Central memory CD8-positive, alpha-beta T cell (primary cell): ENCODE results near the gene IGFALS.

Experiments
- ATAC-seq: fragments of 150-1000 bp; cut with Tn5 transposase; replicated peaks from 2 replicates; pipeline ENCODE4 v1.10.0; 2022; ENCODE audit warnings: mild to moderate bottlenecking, moderate FRiP score, moderate number of reproducible peaks; ENCODE audit not compliant: poor library complexity, severe bottlenecking; ENCODE audit errors: extremely low read depth
- DNase-seq, 2 donors: peaks; one replicate each; pipeline ENCODE4 v3.0.0; 2021; ENCODE audit warnings: low spot score in 2 of 2
- H3K27ac Mint-ChIP-seq: one replicate; pipeline ENCODE4 v1.8.0; 2022; ENCODE audit warnings: low read depth, mild to moderate bottlenecking, moderate library complexity, mixed read lengths
- H3K27me3 Mint-ChIP-seq: one replicate; pipeline ENCODE4 v1.8.0; 2022; ENCODE audit warnings: mixed read lengths
- H3K36me3 Mint-ChIP-seq: one replicate; pipeline ENCODE4 v1.8.0; 2022; ENCODE audit warnings: mild to moderate bottlenecking, moderate library complexity, mixed read lengths; ENCODE audit not compliant: insufficient read depth
- H3K4me1 Mint-ChIP-seq: one replicate; pipeline ENCODE4 v1.8.0; 2022; ENCODE audit warnings: mixed read lengths
- H3K4me3 Mint-ChIP-seq: one replicate; pipeline ENCODE4 v1.8.0; 2022; ENCODE audit warnings: mild to moderate bottlenecking, moderate library complexity, mixed read lengths
- H3K9me3 Mint-ChIP-seq: one replicate; pipeline ENCODE4 v1.8.0; 2022; ENCODE audit warnings: mixed read lengths

Gene IGFALS

DNA sequence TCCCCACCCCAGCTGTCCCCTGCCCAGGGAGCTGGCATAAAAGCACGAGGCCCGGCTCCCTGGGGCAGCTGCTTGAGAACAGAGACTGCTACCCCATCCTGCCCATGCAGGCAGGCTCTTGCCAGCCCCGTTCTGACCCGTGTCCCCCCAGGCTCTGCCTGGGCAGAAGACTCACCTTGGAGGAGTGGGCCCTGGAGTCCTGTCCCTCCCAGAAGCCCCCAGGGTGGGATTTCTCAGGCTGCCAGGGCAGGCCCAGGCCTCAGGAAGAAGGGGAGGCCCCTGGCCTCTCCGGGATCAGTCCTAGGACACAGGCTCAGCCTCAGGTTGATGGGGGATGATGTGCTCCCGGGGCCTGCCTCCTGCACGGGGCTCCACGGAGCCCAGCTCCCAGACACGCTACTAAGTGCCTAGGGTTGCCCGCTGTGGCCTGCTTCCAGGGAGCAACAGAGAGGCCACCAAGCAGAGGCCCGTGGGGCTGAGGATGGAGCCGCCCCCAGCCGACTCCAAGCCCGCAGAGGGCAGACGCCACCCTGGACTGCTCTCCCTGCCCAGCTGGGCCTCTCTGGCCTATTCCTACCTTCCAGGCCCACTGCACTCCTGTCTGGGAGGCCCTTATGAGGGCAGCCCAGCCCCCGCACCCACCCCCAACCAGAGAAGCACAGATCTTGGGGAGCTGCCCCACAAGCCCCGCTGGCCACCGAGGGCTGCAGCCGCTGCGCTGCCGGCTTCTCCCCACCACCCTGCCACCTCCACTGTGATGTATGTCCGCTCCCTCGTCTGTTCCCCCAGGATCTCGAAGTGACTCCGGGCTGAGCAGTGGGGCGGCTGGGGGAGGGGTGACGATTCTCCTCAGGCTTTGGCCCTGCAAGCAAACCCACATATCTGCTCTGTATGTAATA lies 23.9 kb downstream of the IGFALS start:
- DNase-seq: no peak
- peak overlapping the region; percentile 78 for H3K27ac Mint-ChIP-seq
- no peaks in the 10 kb centered on the region for H3K9me3 Mint-ChIP-seq
- H3K36me3 Mint-ChIP-seq: peaks cover 27% of the 10 kb centered on the region
- ATAC-seq: no peak
- no peaks in the 10 kb centered on the region for H3K27me3 Mint-ChIP-seq
- H3K4me3 Mint-ChIP-seq: peak overlapping the region; percentile 99
- H3K4me1 Mint-ChIP-seq: peaks cover 14% of the 10 kb centered on the region

DNA sequence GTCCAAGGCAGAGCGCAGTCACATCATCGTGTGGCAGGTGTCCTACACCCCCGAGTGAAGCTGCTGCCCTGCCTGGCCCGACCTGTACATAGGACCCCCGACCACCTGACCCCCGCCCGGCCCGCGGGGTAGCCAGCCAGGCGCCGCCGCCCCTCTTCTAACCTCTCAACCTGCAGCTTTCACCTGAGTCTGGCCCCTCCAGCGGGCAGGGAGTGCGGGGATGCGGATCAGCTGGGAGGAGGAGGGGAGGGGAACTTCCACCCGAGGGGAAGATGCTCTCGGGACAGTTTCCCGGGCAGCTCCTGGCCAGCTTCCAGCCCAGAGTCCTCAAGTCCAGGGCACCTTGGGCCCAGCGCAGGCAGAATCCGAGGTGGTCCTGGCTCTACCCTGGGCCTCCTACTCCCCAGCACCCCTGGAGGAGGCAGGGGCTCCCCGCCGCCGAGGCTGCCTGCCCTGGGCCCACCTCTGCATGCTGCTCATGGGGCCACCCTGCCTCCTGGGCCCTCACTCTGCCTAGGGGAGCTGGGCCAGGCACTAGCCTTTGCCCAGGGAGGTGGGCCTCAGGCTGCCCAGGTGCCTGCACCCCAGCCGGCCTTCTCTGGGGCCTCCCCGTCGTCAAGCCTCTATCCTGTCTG lies 24.6 kb downstream of the IGFALS start:
- Mint-ChIP-seq H3K27ac (peak overlapping the region; percentile 46), H3K36me3 (peaks cover 30% of the 10 kb centered on the region), H3K27me3 (no peaks in the 10 kb centered on the region), H3K4me3 (no peak overlapping the region), H3K4me1 (peaks cover 14% of the 10 kb centered on the region), H3K9me3 (no peaks in the 10 kb centered on the region)
- DNase-seq: no peak
- no peak for ATAC-seq

DNA sequence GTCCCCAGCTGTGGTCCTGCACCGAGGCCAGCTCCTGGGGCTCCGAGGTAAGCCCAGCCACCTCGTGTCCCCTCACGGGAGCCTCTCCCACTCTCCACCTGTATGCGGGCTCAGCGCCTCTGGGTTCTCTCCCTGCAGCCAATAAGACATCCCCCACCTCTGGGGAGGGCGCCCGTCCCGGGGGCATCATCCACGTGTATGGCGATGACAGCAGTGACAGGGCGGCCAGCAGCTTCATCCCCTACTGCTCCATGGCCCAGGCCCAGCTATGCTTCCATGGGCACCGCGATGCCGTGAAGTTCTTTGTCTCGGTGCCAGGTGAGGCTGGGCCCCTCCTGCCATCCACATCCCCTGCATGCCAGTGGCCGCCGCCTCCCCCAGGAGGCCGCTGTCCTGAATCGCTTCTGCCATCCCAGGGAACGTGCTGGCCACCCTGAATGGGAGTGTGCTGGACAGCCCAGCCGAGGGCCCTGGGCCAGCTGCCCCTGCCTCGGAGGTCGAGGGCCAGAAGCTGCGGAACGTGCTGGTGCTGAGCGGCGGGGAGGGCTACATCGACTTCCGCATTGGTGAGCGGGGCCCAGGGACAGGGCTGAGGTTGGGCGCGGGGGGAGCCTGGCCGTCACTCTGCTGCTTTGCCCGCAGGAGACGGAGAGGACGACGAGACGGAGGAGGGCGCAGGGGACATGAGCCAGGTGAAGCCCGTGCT lies 25.3 kb downstream of the IGFALS start:
- DNase-seq (no peak), ATAC-seq (no peak)
- Mint-ChIP-seq H3K4me3 (no peak overlapping the region), H3K36me3 (peaks cover 28% of the 10 kb centered on the region), H3K27ac (peak overlapping the region; percentile 46), H3K9me3 (no peaks in the 10 kb centered on the region), H3K4me1 (peaks cover 14% of the 10 kb centered on the region), H3K27me3 (no peaks in the 10 kb centered on the region)

DNA sequence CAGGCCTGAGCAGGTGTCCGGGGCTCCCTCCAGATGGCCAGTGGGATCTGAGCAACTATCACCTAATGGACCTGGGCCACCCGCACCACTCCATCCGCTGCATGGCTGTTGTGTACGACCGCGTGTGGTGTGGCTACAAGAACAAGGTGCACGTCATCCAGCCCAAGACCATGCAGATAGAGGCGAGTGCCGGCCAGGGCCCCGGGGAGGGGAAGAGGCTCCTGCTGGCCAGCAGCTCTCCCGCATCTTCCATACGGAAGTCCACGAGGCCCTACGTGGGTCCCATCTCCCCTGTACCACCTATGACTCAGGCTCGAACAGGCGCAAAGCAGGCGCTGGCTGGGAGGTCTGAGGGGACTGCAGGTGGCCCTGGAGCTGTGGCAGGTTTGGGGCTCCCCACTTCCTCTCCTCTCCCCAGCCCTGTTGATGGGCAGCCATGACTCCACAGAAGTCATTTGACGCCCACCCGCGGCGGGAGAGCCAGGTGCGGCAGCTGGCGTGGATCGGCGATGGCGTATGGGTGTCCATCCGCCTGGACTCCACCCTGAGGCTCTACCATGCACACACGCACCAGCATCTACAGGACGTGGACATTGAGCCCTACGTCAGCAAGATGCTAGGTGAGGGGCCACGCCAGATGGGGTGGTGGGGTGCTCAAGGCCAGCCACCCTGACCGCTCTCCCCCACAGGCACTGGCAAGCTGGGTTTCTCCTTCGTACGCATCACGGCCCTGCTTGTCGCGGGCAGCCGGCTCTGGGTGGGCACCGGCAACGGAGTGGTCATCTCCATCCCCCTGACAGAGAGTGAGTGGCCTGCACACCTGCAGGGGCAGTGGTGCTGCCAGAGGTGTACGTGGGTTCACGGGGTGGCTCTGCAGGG lies 26.1 kb downstream of the IGFALS start:
- peaks cover 13% of the 10 kb centered on the region for H3K4me1 Mint-ChIP-seq
- H3K9me3 Mint-ChIP-seq: no peaks in the 10 kb centered on the region
- DNase-seq (no peak), ATAC-seq (no peak)
- no peaks in the 10 kb centered on the region for H3K27me3 Mint-ChIP-seq
- H3K36me3 Mint-ChIP-seq: peaks cover 24% of the 10 kb centered on the region
- H3K27ac Mint-ChIP-seq: no peak overlapping the region
- H3K4me3 Mint-ChIP-seq: no peak overlapping the region

DNA sequence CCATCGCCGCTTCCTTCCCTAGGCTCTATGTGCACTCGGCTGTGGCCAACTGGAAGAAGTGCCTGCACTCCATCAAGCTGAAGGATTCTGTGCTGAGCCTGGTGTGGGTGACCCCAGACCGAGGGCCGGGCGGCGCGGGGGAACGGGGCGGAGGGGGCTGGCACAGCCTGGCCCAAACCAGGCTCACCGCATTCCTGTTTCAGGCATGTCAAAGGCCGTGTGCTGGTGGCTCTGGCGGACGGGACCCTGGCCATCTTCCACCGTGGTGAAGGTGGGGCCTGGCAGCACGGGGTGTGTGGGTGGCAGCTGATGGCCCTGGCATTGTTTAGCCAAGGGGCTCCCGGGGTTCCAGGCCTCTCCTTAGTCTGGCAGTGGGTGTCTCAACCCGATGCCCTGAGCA lies 26.8 kb downstream of the IGFALS start:
- Mint-ChIP-seq H3K36me3 (peaks cover 22% of the 10 kb centered on the region), H3K27ac (no peak overlapping the region), H3K4me3 (no peak overlapping the region), H3K9me3 (no peaks in the 10 kb centered on the region), H3K27me3 (no peaks in the 10 kb centered on the region), H3K4me1 (peaks cover 7% of the 10 kb centered on the region)
- DNase-seq (no peak), ATAC-seq (no peak)

DNA sequence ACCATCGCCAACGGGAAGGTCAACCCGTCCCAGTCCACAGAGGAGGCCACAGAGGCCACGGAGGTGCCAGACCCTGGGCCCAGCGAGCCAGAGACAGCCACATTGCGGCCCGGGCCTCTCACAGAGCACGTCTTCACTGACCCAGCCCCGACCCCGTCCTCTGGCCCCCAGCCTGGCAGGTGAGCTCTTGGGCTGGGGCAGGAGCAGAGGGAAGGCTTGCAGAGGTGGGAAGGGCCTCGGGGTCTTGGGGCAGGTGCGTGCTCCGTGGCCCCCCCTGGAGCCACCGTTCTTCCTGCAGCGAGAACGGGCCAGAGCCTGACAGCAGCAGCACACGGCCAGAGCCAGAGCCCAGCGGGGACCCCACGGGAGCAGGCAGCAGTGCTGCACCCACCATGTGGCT lies 27.3 kb downstream of the IGFALS start:
- Mint-ChIP-seq H3K4me3 (no peak overlapping the region), H3K27me3 (no peaks in the 10 kb centered on the region), H3K4me1 (peaks cover 6% of the 10 kb centered on the region), H3K36me3 (peaks cover 22% of the 10 kb centered on the region), H3K9me3 (no peaks in the 10 kb centered on the region), H3K27ac (no peak overlapping the region)
- no peak for DNase-seq
- no peak for ATAC-seq

DNA sequence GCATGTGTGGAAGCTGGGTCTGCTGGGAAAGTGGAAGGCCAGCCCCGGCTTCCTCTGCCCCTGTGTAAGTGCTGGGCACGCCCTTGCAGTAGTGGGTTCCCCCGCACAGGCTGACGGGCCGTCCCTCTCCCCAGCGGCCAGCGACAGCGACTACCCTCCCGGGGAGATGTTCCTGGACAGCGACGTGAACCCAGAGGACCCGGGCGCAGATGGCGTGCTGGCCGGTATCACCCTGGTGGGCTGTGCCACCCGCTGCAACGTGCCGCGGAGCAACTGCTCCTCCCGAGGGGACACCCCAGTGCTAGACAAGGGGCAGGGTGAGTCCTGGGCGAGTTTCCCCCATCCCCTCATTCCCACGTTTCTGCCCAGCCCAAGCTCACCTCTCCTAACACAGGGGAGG lies 27.7 kb downstream of the IGFALS start:
- H3K27ac Mint-ChIP-seq: no peak overlapping the region
- no peak for ATAC-seq
- DNase-seq: no peak
- H3K4me1 Mint-ChIP-seq: peaks cover 6% of the 10 kb centered on the region
- H3K27me3 Mint-ChIP-seq: no peaks in the 10 kb centered on the region
- no peak overlapping the region for H3K4me3 Mint-ChIP-seq
- no peaks in the 10 kb centered on the region for H3K9me3 Mint-ChIP-seq
- H3K36me3 Mint-ChIP-seq: peaks cover 22% of the 10 kb centered on the region

DNA sequence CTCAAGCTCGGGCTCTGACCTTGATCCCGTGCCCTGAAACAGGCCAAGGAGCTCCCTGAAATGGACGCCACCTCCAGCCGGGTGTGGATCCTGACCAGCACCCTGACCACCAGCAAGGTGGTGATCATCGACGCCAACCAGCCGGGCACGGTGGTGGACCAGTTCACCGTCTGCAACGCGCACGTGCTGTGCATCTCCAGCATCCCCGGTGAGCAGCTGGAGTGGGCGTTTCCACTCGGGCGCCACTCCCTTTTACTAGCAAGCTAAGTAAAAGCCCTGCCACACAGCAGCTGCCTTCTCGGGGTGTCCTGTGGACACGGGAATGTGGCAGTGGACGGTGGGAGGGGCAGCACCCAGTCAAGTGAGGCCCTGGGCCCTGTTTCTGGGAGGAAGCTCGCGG lies 28.5 kb downstream of the IGFALS start:
- H3K4me1 Mint-ChIP-seq: peaks cover 2% of the 10 kb centered on the region
- H3K9me3 Mint-ChIP-seq: no peaks in the 10 kb centered on the region
- H3K36me3 Mint-ChIP-seq: peaks cover 22% of the 10 kb centered on the region
- no peak overlapping the region for H3K4me3 Mint-ChIP-seq
- no peak overlapping the region for H3K27ac Mint-ChIP-seq
- no peaks in the 10 kb centered on the region for H3K27me3 Mint-ChIP-seq
- ATAC-seq: no peak
- no peak for DNase-seq

DNA sequence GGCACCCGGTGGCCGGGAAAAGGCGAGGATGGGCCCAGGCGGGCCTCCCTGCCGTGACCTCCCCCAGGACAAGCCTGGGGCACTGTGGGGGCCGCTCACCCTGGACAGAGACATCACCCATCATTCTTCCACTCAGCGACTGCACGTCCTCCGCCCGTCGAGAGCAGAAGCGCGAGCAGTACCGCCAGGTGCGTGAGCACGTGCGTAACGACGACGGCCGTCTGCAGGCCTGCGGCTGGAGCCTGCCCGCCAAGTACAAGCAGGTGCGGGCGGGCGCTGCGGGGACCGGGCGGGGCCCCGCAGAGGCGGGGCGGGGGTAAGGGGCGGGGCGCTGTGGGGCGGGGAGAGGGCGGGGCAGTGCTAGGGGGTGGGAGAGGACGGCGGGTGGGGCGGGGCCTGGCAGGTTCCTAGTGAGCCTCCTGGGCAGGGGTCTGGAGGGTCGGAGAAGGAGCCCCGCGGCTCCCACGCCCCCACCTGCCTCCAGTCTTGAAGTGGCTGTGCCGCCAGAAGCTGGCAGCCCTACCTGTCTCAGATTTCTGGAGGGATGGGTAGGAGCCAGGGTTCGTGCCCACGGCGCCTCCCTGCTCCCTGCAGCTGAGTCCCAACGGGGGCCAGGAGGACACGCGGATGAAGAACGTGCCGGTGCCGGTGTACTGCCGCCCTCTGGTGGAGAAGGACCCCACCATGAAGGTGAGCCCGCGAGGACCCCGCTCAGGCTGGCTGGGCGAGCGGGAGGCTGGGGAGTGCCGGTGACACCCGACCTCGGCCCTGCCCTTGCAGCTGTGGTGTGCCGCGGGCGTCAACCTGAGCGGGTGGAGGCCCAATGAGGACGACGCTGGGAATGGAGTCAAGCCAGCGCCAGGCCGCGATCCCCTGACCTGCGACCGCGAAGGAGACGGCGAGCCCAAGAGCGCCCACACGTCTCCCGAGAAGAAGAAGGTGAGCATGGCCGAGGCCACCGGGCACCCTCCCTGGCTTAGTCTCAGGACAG lies 29.7 kb downstream of the IGFALS start:
- peaks cover 20% of the 10 kb centered on the region for H3K36me3 Mint-ChIP-seq
- DNase-seq: no peak
- no peaks in the 10 kb centered on the region for H3K9me3 Mint-ChIP-seq
- no peaks in the 10 kb centered on the region for H3K27me3 Mint-ChIP-seq
- H3K4me1 Mint-ChIP-seq: no peaks in the 10 kb centered on the region
- ATAC-seq: no peak
- no peak overlapping the region for H3K27ac Mint-ChIP-seq
- no peak overlapping the region for H3K4me3 Mint-ChIP-seq

DNA sequence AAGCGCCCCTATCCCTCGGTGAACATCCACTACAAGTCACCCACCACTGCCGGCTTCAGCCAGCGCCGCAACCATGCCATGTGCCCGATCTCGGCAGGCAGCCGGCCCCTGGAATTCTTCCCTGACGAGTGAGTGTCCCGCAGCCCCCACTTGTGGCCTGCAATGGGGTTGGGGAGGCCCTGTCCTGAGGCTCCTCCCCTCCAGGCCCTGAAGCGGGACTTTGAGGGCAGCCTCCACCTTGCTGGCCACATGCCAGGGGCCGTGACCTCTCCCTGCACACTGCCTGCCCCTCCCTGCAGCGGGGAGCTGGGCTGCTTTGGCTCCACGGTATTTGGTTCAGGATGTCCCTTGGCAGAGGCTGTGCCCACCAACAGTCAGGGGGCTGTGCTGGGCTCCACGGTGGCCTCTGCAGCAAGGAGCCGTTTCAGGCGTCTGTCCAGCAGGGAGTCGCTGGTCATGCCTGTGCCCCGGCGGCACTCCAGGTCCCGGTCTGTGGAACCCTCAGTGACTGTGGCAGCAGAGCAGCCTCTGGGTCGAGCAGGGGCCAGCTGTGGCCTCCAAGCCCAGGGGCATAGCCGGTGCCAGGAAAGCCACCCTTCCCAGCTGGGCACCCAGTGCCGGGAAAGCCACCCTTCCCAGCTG lies 30.5 kb downstream of the IGFALS start:
- DNase-seq (no peak), ATAC-seq (no peak)
- H3K4me1 Mint-ChIP-seq: no peaks in the 10 kb centered on the region
- H3K27ac Mint-ChIP-seq: no peak overlapping the region
- H3K9me3 Mint-ChIP-seq: no peaks in the 10 kb centered on the region
- H3K27me3 Mint-ChIP-seq: no peaks in the 10 kb centered on the region
- H3K4me3 Mint-ChIP-seq: no peak overlapping the region
- H3K36me3 Mint-ChIP-seq: peaks cover 19% of the 10 kb centered on the region
